CD4-positive, CD25-positive, alpha-beta regulatory T cell (primary cell): ENCODE measurements around the gene SIM2. TPM values are rescaled to one million over a fixed set of nuclear protein-coding genes. Genes with fewer than 3 reads are reported as not detected.

ENCODE experiments used
- ATAC-seq, 2 donors: fragments of 150-1000 bp; cut with Tn5 transposase; one replicate each; pipeline ENCODE4 v1.10.0; 2021; ENCODE audit warnings: low read depth in 2 of 2, moderate number of reproducible peaks in 2 of 2, moderate library complexity in 1 of 2
- DNase-seq, 3 donors: peaks; one replicate each; pipeline versions ENCODE4 v3.0.0 to v3.0.0-alpha.2; 2012 to 2022; ENCODE audit warnings: mixed read lengths in 1 of 3
- H3K27ac ChIP-seq: one replicate; pipeline ENCODE4 v1.7.0; 2013; ENCODE audit warnings: mild to moderate bottlenecking, low read length; ENCODE audit not compliant: insufficient read depth, poor library complexity, severe bottlenecking
- H3K27me3 ChIP-seq: one replicate; pipeline ENCODE4 v1.7.0; 2013; ENCODE audit warnings: low read length; ENCODE audit not compliant: control insufficient read depth, insufficient read depth
- H3K36me3 ChIP-seq: one replicate; pipeline ENCODE4 v1.7.0; 2013; ENCODE audit warnings: mild to moderate bottlenecking, low read length, moderate library complexity; ENCODE audit not compliant: control insufficient read depth, insufficient read depth
- H3K4me1 ChIP-seq: 2 replicates; pipeline ENCODE4 v1.7.0; 2013; ENCODE audit warnings: mild to moderate bottlenecking, low read length; ENCODE audit not compliant: insufficient read depth, control insufficient read depth, poor library complexity, severe bottlenecking
- H3K4me3 ChIP-seq: one replicate; pipeline ENCODE4 v1.7.0; 2013; ENCODE audit warnings: low read depth, mild to moderate bottlenecking, low read length, moderate library complexity
- H3K9me3 ChIP-seq, 2 experiments: 1 replicate in 1 of 2; 2 replicates in 1 of 2; pipeline ENCODE4 v1.7.0; 2013; ENCODE audit warnings: low read length in 2 of 2, mild to moderate bottlenecking in 1 of 2, moderate library complexity in 1 of 2; ENCODE audit not compliant: control insufficient read depth in 2 of 2
- H3K27ac Mint-ChIP-seq, 3 donors: one replicate each; pipeline ENCODE4 v1.8.0; 2020 to 2022; ENCODE audit warnings: mild to moderate bottlenecking in 3 of 3, mixed read lengths in 3 of 3, moderate library complexity in 2 of 3
- H3K27me3 Mint-ChIP-seq: one replicate; pipeline ENCODE4 v1.8.0; 2022; ENCODE audit warnings: mild to moderate bottlenecking, mixed read lengths
- H3K36me3 Mint-ChIP-seq: one replicate; pipeline ENCODE4 v1.8.0; 2020; ENCODE audit warnings: mixed read lengths
- H3K4me1 Mint-ChIP-seq, 4 donors: one replicate each; pipeline ENCODE4 v1.8.0; 2020 to 2022; ENCODE audit warnings: mixed read lengths in 4 of 4, mild to moderate bottlenecking in 1 of 4
- H3K4me3 Mint-ChIP-seq, 4 donors: one replicate each; pipeline ENCODE4 v1.8.0; 2020 to 2022; ENCODE audit warnings: mild to moderate bottlenecking in 4 of 4, mixed read lengths in 4 of 4, moderate library complexity in 3 of 4
- H3K9me3 Mint-ChIP-seq, 7 donors: one replicate each; pipeline ENCODE4 v1.8.0; 2020 to 2022; ENCODE audit warnings: mixed read lengths in 7 of 7, mild to moderate bottlenecking in 3 of 7, moderate library complexity in 2 of 7
- polyA plus RNA-seq, 4 donors: library from polyadenylated mRNA; unstranded; fragments of 300-500 nt; fragmentation: Illumina TruSeq; gene quantifications; one replicate each; pipeline ENCODE4 v1.2.3, GENCODE V29; 2021
- total RNA-seq: library from RNA; stranded (reverse); gene quantifications from one replicate; pipeline ENCODE4 v1.2.3, GENCODE V29; 2022

The SIM2 gene
- total and polyA plus RNA-seq, 5 donors from 2014 or later: 0.03 to 0.18 TPM; not detected in 3

- Mint-ChIP-seq H3K4me1 (peaks cover 5 to 38% (median 8%) of the 10 kb centered on the region in 4 donors), H3K4me3 (peak overlapping the region in 1 of 4 donors; percentile 48), H3K27ac (no peak overlapping the region), H3K9me3 (no peaks in the 10 kb centered on the region), H3K27me3 (peaks cover 81% of the 10 kb centered on the region), H3K36me3 (no peaks in the 10 kb centered on the region)
- H3K27ac ChIP-seq: no peak overlapping the region
- H3K4me3 ChIP-seq: no peak overlapping the region
- H3K4me1 ChIP-seq: peaks cover 12% of the 10 kb centered on the region
- H3K27me3 ChIP-seq: peaks cover 26% of the 10 kb centered on the region
- no peaks in the 10 kb centered on the region for H3K36me3 ChIP-seq
- DNase-seq (no peak), ATAC-seq (no peak)
- H3K9me3 ChIP-seq: no peaks in the 10 kb centered on the region
Measured at GRCh38 chr21:36706951-36707762, 8.2 kb downstream of the SIM2 start.

DNA sequence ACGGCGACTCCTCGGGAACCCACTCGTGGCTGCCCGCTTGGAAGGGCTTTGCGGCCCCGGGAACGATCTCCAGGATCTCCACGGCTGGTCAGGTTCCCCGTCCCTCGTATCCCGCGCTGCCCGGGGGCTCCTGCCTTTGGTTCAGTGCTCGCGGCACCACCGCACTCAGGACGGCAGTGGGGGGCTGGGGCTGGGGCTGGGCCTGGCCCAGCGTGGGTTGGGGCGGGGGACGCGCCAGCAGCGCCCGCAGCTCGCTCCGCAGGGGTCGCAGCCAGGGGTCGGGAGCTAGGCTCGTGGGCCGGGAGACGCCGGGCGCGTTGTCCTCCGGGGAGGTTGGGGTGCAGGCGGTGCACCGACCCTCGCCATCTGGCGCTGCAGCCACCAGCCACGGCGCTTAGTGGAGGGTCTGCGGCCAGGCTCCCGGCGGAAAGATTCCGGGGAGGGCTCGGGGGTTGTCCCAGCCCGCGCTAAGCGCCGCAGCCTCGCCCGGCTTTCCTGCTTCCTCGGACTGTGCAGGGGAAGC lies 8.9 kb downstream of the SIM2 start:
- H3K36me3 ChIP-seq: no peaks in the 10 kb centered on the region
- no peak overlapping the region for H3K4me3 ChIP-seq
- Mint-ChIP-seq H3K36me3 (no peaks in the 10 kb centered on the region), H3K9me3 (no peaks in the 10 kb centered on the region), H3K4me1 (peaks cover 5 to 34% (median 6%) of the 10 kb centered on the region in 4 donors), H3K27me3 (peaks cover 81% of the 10 kb centered on the region), H3K4me3 (peak overlapping the region in 1 of 4 donors; percentile 31), H3K27ac (no peak overlapping the region)
- DNase-seq (no peak), ATAC-seq (no peak)
- H3K4me1 ChIP-seq: peaks cover 12% of the 10 kb centered on the region
- H3K27me3 ChIP-seq: peaks cover 28% of the 10 kb centered on the region
- no peaks in the 10 kb centered on the region for H3K9me3 ChIP-seq
- no peak overlapping the region for H3K27ac ChIP-seq

DNA sequence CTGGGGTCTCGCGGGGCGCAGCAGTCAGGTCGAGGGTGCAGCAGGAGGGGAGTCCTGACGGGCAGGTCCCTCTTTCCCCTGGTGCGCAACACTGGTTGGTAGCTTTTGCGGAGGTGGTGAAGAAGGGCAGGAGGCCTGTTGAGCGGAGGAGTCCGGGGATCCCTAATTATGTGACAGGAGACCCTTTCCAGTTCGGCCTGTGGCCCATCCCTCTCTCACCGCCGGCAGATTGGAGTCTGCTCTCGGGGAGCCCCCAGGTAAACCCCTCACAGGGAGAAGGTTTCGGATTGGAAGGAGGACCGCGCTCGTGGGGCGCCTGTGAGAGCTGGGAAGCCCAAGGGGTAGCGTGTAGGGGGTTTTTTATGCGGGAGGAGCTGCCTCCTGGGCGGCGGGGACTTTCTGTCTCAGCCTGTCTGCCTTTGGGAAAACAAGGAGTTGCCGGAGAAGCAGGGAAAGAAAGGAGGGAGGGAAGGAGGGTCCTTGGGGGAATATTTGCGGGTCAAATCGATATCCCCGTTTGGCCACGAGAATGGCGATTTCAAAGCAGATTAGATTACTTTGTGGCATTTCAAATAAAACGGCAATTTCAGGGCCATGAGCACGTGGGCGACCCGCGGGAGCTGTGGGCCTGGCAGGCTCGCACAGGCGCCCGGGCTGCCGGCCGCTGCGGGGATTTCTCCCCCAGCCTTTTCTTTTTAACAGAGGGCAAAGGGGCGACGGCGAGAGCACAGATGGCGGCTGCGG lies 9.5 kb downstream of the SIM2 start:
- no peak overlapping the region for H3K4me3 ChIP-seq
- H3K27ac ChIP-seq: no peak overlapping the region
- H3K27ac Mint-ChIP-seq: no peak overlapping the region
- H3K9me3 Mint-ChIP-seq: no peaks in the 10 kb centered on the region
- H3K4me3 Mint-ChIP-seq: peak overlapping the region in 1 of 4 donors; percentile 79
- H3K9me3 ChIP-seq: no peaks in the 10 kb centered on the region
- no peaks in the 10 kb centered on the region for H3K36me3 Mint-ChIP-seq
- no peaks in the 10 kb centered on the region for H3K36me3 ChIP-seq
- ATAC-seq (no peak), DNase-seq (no peak)
- peaks cover 12% of the 10 kb centered on the region for H3K4me1 ChIP-seq
- H3K4me1 Mint-ChIP-seq: peaks cover 5 to 32% (median 6%) of the 10 kb centered on the region in 4 donors
- peaks cover 29% of the 10 kb centered on the region for H3K27me3 ChIP-seq
- peaks cover 81% of the 10 kb centered on the region for H3K27me3 Mint-ChIP-seq

DNA sequence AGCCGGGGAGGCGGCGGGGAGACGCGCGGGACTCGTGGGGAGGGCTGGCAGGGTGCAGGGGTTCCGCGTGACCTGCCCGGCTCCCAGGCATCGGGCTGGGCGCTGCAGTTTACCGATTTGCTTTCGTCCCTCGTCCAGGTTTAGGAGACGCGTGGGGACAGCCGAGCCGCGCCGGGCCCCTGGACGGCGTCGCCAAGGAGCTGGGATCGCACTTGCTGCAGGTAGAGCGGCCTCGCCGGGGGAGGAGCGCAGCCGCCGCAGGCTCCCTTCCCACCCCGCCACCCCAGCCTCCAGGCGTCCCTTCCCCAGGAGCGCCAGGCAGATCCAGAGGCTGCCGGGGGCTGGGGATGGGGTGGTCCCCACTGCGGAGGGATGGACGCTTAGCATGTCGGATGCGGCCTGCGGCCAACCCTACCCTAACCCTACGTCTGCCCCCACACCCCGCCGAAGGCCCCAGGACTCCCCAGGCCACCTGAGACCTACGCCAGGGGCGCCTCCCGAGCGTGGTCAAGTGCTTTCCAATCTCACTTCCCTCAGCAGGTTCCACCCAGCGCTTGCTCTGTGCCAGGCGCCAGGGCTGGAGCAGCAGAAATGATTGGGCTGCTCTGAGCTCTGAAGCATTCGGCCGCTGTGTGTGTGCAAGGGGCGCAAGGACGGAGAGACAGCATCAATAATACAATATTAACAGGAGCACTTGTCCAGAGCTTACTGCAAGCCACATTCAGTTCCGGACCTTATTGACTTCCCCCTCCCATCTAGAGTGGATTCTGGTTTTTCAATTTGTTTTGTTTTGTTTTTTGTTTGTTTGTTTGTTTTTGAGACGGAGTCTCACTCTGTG lies 10.3 kb downstream of the SIM2 start:
- Histone ChIP-seq H3K27ac (no peak overlapping the region), H3K4me1 (peaks cover 12% of the 10 kb centered on the region), H3K4me3 (no peak overlapping the region), H3K27me3 (peaks cover 29% of the 10 kb centered on the region), H3K36me3 (no peaks in the 10 kb centered on the region), H3K9me3 (no peaks in the 10 kb centered on the region)
- no peaks in the 10 kb centered on the region for H3K9me3 Mint-ChIP-seq
- H3K4me1 Mint-ChIP-seq: peaks cover 5 to 30% (median 6%) of the 10 kb centered on the region in 4 donors
- H3K36me3 Mint-ChIP-seq: no peaks in the 10 kb centered on the region
- H3K27ac Mint-ChIP-seq: no peak overlapping the region
- ATAC-seq (no peak), DNase-seq (no peak)
- no peak overlapping the region for H3K4me3 Mint-ChIP-seq
- H3K27me3 Mint-ChIP-seq: peaks cover 81% of the 10 kb centered on the region

DNA sequence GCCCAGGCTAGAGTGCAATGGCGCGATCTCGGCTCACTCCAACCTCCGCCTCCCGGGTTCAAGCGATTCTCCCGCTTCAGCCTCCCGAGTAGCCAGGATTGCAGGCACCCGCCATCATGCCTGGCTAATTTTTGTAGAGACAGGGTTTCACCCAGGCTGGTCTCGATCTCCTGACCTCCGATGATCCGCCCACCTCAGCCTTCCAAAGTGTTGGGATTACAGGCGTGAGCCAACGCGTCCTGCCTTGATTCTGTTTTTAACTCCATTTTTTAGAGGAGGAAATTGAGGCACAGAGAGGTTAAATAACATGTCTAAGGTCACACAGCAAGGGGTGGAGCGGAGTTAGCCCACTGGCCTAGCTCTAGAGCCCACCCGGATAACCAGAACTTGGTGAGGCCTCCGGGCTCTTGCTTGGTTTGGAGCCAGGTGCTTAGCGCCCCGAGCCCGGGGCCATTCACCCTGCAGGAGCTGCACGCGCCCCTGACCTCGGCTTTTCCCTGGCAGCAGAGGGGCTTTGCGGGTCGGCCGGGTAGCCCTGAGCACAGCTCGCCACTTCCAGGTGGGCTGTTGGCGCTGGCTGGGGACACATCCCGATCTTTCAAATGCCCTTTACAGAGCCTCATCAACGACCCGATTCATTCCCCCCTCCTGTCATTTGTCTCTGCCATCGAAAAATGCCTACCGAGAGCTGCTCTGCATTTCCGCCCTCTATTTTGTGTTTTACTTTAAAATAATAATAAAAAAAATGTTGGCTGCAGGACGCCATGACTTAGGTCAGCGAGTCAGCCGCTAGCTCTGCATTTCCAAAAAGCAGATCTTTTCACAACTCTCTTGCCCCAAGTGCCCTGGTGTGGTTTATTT lies 11.2 kb downstream of the SIM2 start:
- no peaks in the 10 kb centered on the region for H3K9me3 Mint-ChIP-seq
- Histone ChIP-seq H3K4me3 (no peak overlapping the region), H3K9me3 (no peaks in the 10 kb centered on the region), H3K4me1 (peaks cover 12% of the 10 kb centered on the region), H3K36me3 (no peaks in the 10 kb centered on the region), H3K27me3 (peaks cover 37% of the 10 kb centered on the region), H3K27ac (no peak overlapping the region)
- ATAC-seq: no peak
- peaks cover 84% of the 10 kb centered on the region for H3K27me3 Mint-ChIP-seq
- H3K4me3 Mint-ChIP-seq: peak overlapping the region in 1 of 4 donors; percentile 30
- DNase-seq: no peak
- H3K4me1 Mint-ChIP-seq: peaks cover 5 to 29% (median 6%) of the 10 kb centered on the region in 4 donors
- no peak overlapping the region for H3K27ac Mint-ChIP-seq
- H3K36me3 Mint-ChIP-seq: no peaks in the 10 kb centered on the region

DNA sequence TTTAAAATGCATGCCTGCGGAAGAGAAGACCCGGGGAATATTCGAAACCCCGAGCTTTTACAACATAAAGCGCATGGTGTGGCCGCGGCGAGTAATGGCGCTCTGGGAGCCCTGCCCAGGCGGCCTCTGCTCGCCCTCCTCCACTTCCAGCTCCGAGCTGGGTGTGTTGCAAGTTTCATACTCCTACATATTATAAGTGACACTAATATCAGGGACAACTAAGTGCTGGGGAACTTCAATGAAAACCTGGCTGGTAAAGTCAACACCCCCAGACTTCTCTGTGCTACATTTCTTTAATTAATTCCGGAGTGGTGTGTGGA lies 11.8 kb downstream of the SIM2 start:
- Histone ChIP-seq H3K27me3 (peaks cover 37% of the 10 kb centered on the region), H3K4me1 (peaks cover 12% of the 10 kb centered on the region), H3K4me3 (no peak overlapping the region), H3K27ac (no peak overlapping the region), H3K9me3 (no peaks in the 10 kb centered on the region), H3K36me3 (no peaks in the 10 kb centered on the region)
- no peaks in the 10 kb centered on the region for H3K36me3 Mint-ChIP-seq
- no peaks in the 10 kb centered on the region for H3K9me3 Mint-ChIP-seq
- ATAC-seq (no peak), DNase-seq (no peak)
- peaks cover 5 to 27% (median 6%) of the 10 kb centered on the region in 4 donors for H3K4me1 Mint-ChIP-seq
- no peak overlapping the region for H3K27ac Mint-ChIP-seq
- peaks cover 84% of the 10 kb centered on the region for H3K27me3 Mint-ChIP-seq
- H3K4me3 Mint-ChIP-seq: peak overlapping the region in 1 of 4 donors; percentile 30

GRCh38 chr21:36713746-36714145 lies 14.8 kb downstream of the SIM2 start:
- peaks cover 0 to 6% (median 0%) of the 10 kb centered on the region in 4 donors for H3K4me1 Mint-ChIP-seq
- ATAC-seq (no peak), DNase-seq (no peak)
- no peak overlapping the region for H3K4me3 Mint-ChIP-seq
- H3K4me1 ChIP-seq: peaks cover 3% of the 10 kb centered on the region
- no peak overlapping the region for H3K27ac ChIP-seq
- no peaks in the 10 kb centered on the region for H3K9me3 ChIP-seq
- no peaks in the 10 kb centered on the region for H3K36me3 ChIP-seq
- H3K9me3 Mint-ChIP-seq: no peaks in the 10 kb centered on the region
- H3K4me3 ChIP-seq: no peak overlapping the region
- H3K27me3 Mint-ChIP-seq: peaks cover 83% of the 10 kb centered on the region
- peaks cover 35% of the 10 kb centered on the region for H3K27me3 ChIP-seq
- H3K27ac Mint-ChIP-seq: no peak overlapping the region
- no peaks in the 10 kb centered on the region for H3K36me3 Mint-ChIP-seq
